Prostate gland (tissue), 2 donors: Measurements from ENCODE around the gene PEX1.

Source experiments
- CTCF ChIP-seq, 4 experiments: fragments of 200-600 bp in 2 of 4; fragments of 450-650 bp in 2 of 4; sonication (generic) in 2 of 4; IDR thresholded peaks; 1 replicate in 3 of 4; 2 replicates in 1 of 4; pipeline ENCODE4 v1.5.1; 2016 to 2019; ENCODE audit warnings: antibody characterized with exemption in 4 of 4, mild to moderate bottlenecking in 2 of 4, moderate library complexity in 2 of 4
- POLR2AphosphoS5 ChIP-seq: sonication (generic); formaldehyde crosslinking; IDR thresholded peaks from one replicate; pipeline ENCODE4 v1.6.1; 2017; ENCODE audit warnings: antibody characterized with exemption

- peak in 1 of 4 experiments; percentile 26 for TF ChIP-seq CTCF (IDR thresholded peaks at IDR 0.05)
- no peak for TF ChIP-seq POLR2AphosphoS5
Observed at GRCh38 chr7:92527300-92528187, 776 bp downstream of the PEX1 start.
